NB4 (cell line): ENCODE results near the gene RDX.

ENCODE experiments used
- CTCF ChIP-seq: IDR thresholded peaks from one replicate; pipeline ENCODE4 v1.5.1; 2012; ENCODE audit warnings: low read depth, low read length
- MAX ChIP-seq: IDR thresholded peaks from 2 replicates; pipeline ENCODE4 v1.6.1; 2011; ENCODE audit warnings: low read depth, low read length
- MYC ChIP-seq: IDR thresholded peaks from 2 replicates; pipeline ENCODE4 v1.6.1; 2011; ENCODE audit warnings: low read depth, low read length
- POLR2A ChIP-seq: IDR thresholded peaks from 2 replicates; pipeline ENCODE4 v1.6.1; 2011; ENCODE audit warnings: mild to moderate bottlenecking; ENCODE audit not compliant: insufficient read length; ENCODE audit errors: extremely low read depth

GRCh38 chr11:110294509-110294908 is 1.9 kb downstream of the RDX start:
- no peak for TF ChIP-seq MAX
- TF ChIP-seq CTCF, result no peak
- TF ChIP-seq POLR2A, result no peak
- no peak for TF ChIP-seq MYC
